ENCODE data around the gene CSKMT. TPM values are rescaled to one million over a fixed set of nuclear protein-coding genes. Genes with fewer than 3 reads are reported as not detected.
"Not testable (repeated sequence)": the region's sequence is repeated elsewhere in the genome, so short reads cannot be mapped to it uniquely, and the experiment has no call there.

Gene CSKMT, protein sequence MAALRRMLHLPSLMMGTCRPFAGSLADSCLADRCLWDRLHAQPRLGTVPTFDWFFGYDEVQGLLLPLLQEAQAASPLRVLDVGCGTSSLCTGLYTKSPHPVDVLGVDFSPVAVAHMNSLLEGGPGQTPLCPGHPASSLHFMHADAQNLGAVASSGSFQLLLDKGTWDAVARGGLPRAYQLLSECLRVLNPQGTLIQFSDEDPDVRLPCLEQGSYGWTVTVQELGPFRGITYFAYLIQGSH
- total RNA-seq, result 10 to 100 TPM in 1 of 6 donors, 1 to 10 TPM in 5; 4.0 to 11.0 (median 7.3) TPM
- polyA plus RNA-seq, result 10 to 100 TPM; 19.6 to 25.4 TPM

DNA sequence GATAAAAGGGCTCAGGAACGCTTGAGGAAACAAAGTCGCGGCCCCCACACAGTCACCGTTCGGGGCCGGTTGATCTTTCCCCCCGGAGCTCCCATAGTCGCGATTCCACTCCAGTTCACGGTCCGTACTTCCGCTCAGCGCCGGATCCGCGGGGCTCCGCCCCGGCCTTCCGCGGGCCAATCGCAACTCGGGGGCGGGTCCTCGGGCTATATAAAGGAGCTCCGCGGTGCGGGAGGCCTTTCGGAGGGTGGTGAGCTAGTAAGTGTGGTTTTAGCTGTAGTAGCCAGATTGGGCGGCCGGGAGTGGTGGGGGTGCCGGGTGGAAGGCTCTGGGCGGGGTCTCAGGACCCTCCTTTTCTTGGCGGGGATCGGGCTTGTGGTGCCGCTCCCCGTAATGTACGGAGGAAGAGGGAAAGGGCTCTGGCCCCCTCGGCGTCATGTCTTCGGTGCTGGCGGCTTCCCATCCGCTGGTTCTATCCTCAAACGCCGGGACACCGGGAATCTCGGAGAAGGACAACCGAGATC is at the start of gene CSKMT, which contains the start of gene C11orf98:
Gene CSKMT (plus strand): TSS at position 238 of the 524 bp plus-strand sequence. CDS start 568 bp downstream, outside the sequence.
Gene C11orf98 (minus strand): TSS at position 136 of the 524 bp plus-strand sequence. CDS start 41 bp downstream, at position 95.
- H3K4me1 ChIP-seq, result peaks cover 0 to 32% (median 12%) of the 10 kb centered on the region in 3 donors
- 0 to 1% methylated on average over 42 to 47 of the region's 47 CpGs for WGBS, 2 donors
- H3K4me3 ChIP-seq, result peak within 1 kb of the TSS; percentile 48 to 79 (median 72)
- FAIRE-seq, result no peak
- H3K36me3 ChIP-seq, result no peaks in the 10 kb centered on the region
- ATAC-seq, result peak; percentile 94 to 98 (median 96)
- no peaks in the 10 kb centered on the region for H3K27me3 ChIP-seq
- no peaks in the 10 kb centered on the region for H3K9me3 ChIP-seq
- H3K27ac ChIP-seq, result peak within 1 kb of the TSS; percentile 51 to 84 (median 80)
- intact Hi-C loops (cut with DNase I), result no loop called here
- TF ChIP-seq, protein P1, sequence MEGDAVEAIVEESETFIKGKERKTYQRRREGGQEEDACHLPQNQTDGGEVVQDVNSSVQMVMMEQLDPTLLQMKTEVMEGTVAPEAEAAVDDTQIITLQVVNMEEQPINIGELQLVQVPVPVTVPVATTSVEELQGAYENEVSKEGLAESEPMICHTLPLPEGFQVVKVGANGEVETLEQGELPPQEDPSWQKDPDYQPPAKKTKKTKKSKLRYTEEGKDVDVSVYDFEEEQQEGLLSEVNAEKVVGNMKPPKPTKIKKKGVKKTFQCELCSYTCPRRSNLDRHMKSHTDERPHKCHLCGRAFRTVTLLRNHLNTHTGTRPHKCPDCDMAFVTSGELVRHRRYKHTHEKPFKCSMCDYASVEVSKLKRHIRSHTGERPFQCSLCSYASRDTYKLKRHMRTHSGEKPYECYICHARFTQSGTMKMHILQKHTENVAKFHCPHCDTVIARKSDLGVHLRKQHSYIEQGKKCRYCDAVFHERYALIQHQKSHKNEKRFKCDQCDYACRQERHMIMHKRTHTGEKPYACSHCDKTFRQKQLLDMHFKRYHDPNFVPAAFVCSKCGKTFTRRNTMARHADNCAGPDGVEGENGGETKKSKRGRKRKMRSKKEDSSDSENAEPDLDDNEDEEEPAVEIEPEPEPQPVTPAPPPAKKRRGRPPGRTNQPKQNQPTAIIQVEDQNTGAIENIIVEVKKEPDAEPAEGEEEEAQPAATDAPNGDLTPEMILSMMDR (IDR thresholded peaks at IDR 0.05), result no peak
- DNase-seq, result peak; percentile 92 to 98 (median 96)

DNA sequence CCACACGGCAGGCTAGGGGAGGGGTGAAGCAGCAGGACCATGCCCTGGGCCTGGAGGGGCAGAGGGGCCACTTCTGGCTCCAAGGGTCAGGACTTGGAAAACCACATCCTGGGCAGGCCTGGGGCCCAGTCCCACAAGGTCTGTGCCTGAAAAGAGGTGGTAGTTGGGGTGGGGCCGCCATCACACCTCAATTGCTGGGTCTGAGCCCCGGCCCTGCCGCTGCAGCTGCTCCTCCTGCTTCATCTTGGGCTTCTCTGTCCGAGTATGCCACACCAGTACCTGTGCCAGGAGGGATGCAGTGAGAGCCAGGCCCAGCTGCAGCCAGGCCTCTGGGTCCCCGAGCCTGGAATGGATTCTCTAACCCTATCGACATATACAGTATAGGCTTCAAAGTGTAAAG is 49.6 kb upstream of the CSKMT start:
- intact Hi-C loops (cut with DNase I), result no loop called here
- no peaks in the 10 kb centered on the region for H3K36me3 ChIP-seq
- DNase-seq (no peak), ATAC-seq (no peak), FAIRE-seq (no peak)
- H3K9me3 ChIP-seq, result no peaks in the 10 kb centered on the region
- peaks cover 0 to 11% (median 0%) of the 10 kb centered on the region in 3 donors for H3K4me1 ChIP-seq
- TF ChIP-seq, protein P1 (IDR thresholded peaks at IDR 0.05), result no peak
- WGBS, 2 donors, result 87 to 96% methylated on average over 7 of the region's 7 CpGs
- no peak overlapping the region for H3K27ac ChIP-seq
- H3K4me3 ChIP-seq, result no peak overlapping the region
- no peaks in the 10 kb centered on the region for H3K27me3 ChIP-seq

DNA sequence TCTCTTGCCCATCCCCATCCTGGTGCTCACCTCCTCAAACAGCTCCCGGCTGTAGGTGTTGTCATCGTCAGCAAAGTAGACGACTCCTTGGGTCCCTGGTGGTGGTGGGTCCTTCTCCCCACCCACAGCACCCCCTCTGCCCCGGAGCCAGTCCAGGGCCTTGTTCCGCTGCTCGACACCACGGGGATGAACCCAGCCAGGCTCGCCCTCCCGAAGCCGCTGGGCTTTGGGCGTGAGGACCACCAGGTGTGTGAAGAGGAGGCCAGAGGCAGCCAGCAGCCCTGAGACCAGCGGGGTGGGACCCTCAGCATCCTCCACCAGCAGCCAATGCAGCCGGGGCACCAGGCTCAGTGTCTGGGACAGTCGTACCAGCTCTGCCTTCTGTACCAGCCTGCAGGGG is 48.2 kb upstream of the CSKMT start:
- H3K27ac ChIP-seq; H3K4me3 ChIP-seq; intact Hi-C loops (cut with DNase I); H3K4me1 ChIP-seq; FAIRE-seq; H3K36me3 ChIP-seq; ATAC-seq; H3K9me3 ChIP-seq; DNase-seq; H3K27me3 ChIP-seq: not testable (repeated sequence)
- 92 to 94% methylated on average over 8 to 14 of the region's 14 CpGs for WGBS, 2 donors

DNA sequence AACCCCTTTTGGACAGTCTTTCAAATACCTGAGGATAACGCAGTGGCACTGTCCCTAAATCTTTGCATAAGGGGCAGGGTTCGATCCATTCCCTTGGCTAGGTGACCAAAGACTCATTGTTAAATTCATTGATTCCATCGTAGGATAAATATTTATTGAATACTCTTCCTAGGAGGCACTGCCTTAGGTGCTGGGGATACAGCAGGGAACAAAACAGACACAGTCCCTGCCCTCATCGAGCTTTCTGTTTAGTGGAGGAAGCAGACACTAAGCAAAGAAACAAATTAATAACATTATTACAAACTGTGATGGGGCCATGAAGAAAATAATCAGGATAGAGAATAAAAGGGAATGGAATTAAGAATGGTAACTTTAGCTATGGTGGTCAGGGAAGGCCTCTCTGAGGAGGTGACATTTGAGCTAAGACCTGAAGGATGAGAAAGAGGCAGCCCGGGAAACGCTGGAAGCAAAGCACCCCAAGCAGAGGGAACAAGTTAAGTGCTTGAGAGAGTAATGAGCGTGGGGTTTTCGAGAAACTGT is 44.0 kb upstream of the CSKMT start:
- TF ChIP-seq, protein P1 (IDR thresholded peaks at IDR 0.05), result no peak
- DNase-seq (no peak), FAIRE-seq (no peak), ATAC-seq (no peak)
- H3K4me1 ChIP-seq, result peaks cover 0 to 9% (median 7%) of the 10 kb centered on the region in 3 donors
- peaks cover under 1 to 8% (median 6%) of the 10 kb centered on the region in 3 donors for H3K36me3 ChIP-seq
- WGBS, 2 donors, result 21 to 23% methylated on average over 8 of the region's 8 CpGs
- peak overlapping the region; percentile 49 to 84 (median 78) for H3K27ac ChIP-seq
- H3K4me3 ChIP-seq, result peak overlapping the region; percentile 55 to 79 (median 62)
- no peaks in the 10 kb centered on the region for H3K27me3 ChIP-seq
- no peaks in the 10 kb centered on the region for H3K9me3 ChIP-seq
- intact Hi-C loops (cut with DNase I), result no loop called here

DNA sequence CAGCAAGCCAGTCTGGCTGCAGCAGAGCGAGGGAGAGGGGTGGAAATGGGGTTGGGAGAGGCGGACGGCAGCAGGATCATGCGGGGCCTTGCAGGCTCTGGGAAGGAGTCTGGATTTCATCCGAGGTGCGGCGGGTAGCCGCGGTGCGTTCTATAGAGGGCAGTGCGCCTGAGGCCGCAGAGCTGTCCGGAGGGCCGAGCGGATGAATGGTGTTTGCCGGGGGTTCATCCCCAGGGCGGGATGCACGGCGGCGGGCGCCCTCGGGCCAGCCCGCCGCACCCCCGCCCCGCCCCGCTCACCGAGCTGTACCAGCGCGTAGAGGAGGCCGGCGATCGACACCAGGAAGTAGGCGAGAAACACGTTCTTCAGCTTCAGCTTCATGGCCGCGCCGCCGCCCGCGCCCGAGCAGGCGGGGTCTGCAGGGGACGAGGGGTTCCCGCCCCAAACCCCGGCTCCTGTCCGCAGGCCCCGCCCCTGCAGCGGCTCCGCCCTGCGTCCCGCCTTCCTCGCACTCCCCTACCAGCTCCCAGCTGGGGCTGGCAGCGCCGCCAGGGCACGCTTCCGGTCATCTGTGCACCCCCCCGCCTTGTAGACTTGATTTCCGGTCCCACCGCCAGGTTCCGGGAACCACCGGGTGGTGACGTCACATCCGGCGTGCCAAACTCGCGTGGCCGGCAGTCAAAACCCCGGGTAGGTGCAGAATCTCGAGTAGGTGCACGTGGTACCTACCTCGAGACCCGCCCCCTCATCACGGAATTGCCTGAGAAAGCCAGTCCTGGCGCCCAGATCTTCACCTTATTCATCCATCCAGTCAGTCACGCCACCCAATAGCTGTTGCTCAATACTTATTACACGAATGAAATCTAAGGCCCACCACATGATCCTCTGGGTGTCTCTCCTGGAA is 43.3 kb upstream of the CSKMT start, which contains the start of gene B3GAT3:
Gene B3GAT3 (minus strand): TSS at position 420 of the 904 bp plus-strand sequence. CDS start 39 bp downstream, at position 381.
- H3K27me3 ChIP-seq, result no peaks in the 10 kb centered on the region
- peaks cover 0 to 9% (median 7%) of the 10 kb centered on the region in 3 donors for H3K4me1 ChIP-seq
- ATAC-seq (peak; percentile 98 to 99 (median 98)), DNase-seq (peak; percentile 97 to 100 (median 99)), FAIRE-seq (no peak)
- H3K27ac ChIP-seq, result peak within 1 kb of the TSS; percentile 49 to 84 (median 78)
- H3K9me3 ChIP-seq, result no peaks in the 10 kb centered on the region
- H3K4me3 ChIP-seq, result peak within 1 kb of the TSS; percentile 55 to 79 (median 62)
- intact Hi-C loops (cut with DNase I), result no loop called here
- TF ChIP-seq, protein P1 (IDR thresholded peaks at IDR 0.05), result no peak
- WGBS, 2 donors, result 1% methylated on average over 47 to 77 of the region's 77 CpGs
- H3K36me3 ChIP-seq, result peaks cover 5 to 15% (median 13%) of the 10 kb centered on the region in 3 donors

All from pancreas (tissue), 10 donors.